OCI-LY3 (cell line): ENCODE results near the gene LYRM1.

ENCODE experiments used
- EZH2phosphoT487 ChIP-seq: fragments of 200-600 bp; shearing (Covaris generic); IDR thresholded peaks from 2 replicates; pipeline ENCODE4 v1.6.1; 2018; ENCODE audit warnings: antibody characterized with exemption, mixed run types, low read depth
- TF ChIP-seq, protein P1 (sequence below): fragments of 200-600, 300-600 bp; sonication (generic); IDR thresholded peaks from 2 replicates; pipeline ENCODE4 v1.5.1; 2014; ENCODE audit warnings: antibody characterized with exemption, low read length, low read depth

GRCh38 chr16:20866145-20866772 is 34.3 kb upstream of the LYRM1 start:
- TF ChIP-seq, protein P1, sequence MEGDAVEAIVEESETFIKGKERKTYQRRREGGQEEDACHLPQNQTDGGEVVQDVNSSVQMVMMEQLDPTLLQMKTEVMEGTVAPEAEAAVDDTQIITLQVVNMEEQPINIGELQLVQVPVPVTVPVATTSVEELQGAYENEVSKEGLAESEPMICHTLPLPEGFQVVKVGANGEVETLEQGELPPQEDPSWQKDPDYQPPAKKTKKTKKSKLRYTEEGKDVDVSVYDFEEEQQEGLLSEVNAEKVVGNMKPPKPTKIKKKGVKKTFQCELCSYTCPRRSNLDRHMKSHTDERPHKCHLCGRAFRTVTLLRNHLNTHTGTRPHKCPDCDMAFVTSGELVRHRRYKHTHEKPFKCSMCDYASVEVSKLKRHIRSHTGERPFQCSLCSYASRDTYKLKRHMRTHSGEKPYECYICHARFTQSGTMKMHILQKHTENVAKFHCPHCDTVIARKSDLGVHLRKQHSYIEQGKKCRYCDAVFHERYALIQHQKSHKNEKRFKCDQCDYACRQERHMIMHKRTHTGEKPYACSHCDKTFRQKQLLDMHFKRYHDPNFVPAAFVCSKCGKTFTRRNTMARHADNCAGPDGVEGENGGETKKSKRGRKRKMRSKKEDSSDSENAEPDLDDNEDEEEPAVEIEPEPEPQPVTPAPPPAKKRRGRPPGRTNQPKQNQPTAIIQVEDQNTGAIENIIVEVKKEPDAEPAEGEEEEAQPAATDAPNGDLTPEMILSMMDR = no peak
- no peak for TF ChIP-seq EZH2phosphoT487
